DMS79 treated with DMSO at 0.1 percent for 48 hours (cell line): ENCODE results near the gene TENM3.

ENCODE experiments used
- DNase-seq: peaks from one replicate; lab custom pipeline; 2025; lab: John Stamatoyannopoulos, UW

The TENM3 gene

DNA sequence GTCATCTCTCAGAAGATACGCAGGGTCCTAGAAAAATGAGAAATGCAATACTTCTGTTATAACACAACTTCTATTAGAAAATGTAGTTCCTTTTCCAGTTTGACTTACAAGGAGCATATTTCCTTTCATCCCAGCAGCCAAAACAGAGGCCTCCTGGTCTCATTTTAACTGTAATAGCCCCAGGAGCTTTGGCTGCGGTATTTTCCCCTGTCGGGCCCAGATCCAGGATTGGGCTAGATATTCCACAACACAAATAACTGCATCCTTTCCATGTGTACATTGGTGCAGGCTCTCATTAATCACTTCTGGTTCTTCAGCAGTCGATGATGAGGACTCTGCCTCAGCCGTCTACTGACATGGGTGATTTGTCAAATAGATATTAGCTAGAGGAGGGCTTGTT, 166.1 kb downstream of the TENM3 start:
- DNase-seq = no peak

DNA sequence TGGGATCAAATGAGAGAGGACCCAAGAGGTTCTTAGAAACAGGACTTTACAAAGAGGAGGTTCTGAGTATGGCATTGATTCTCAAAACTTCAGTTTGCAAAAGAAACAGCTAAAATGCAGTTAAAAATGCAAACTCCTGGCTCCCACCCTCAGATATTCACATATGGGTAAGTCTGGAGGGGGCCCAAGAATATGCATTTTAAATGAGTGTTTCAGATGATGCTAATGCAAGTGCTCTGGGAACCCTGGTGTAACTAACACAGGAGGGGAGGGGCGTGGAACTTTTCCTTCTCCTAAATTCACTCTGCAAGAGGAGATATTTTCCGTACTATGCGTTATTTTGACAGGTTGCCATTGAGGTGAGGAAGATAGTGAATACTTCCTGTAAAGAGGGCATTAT, 168.2 kb downstream of the TENM3 start:
- no peak for DNase-seq

- no peak for DNase-seq
These were observed 170.3 kb downstream of the TENM3 start for GRCh38 chr4:182413550-182413949.

DNA sequence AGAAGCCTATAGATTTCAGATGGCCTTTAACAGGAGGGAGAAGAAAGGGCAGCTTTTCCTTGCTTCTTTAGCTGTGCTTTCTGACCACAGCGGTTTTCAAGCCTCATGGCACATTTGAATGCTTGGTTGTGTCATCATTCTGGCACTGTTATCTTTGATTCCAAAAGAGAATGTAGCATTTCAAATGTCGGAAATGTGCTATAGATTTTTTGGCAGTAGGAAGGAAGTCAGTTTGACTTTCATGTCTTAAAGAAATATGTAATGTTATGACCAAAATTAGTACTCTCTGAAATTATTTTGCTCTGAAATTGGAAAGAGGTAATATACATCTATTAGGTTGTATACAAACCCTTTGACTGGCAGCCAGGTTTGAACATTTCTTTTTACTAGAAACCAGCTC, 171.9 kb downstream of the TENM3 start:
- no peak for DNase-seq

DNA sequence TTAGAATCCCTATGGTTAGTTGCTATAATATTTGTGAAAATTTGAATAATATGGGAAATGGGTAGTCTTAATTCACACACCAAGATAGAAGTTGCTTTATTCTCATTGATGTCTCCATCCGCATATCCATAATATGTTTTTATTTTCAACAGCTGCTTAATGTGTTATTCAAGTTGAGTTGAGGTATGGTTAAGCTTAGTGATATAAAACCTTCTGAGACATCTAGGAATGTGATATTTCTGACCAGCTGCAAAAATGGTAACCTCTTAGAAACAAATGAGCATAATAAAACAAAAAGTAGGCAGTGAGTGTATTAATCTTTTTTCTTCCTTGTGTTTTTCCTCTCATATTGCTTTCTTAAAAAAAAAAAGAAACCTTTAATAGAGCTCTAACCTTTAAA, 172.9 kb downstream of the TENM3 start:
- no peak for DNase-seq

- no peak for DNase-seq
These were observed 175.0 kb downstream of the TENM3 start for GRCh38 chr4:182418054-182418734.

- DNase-seq = no peak
These were observed 177.0 kb downstream of the TENM3 start for GRCh38 chr4:182420189-182420588.

DNA sequence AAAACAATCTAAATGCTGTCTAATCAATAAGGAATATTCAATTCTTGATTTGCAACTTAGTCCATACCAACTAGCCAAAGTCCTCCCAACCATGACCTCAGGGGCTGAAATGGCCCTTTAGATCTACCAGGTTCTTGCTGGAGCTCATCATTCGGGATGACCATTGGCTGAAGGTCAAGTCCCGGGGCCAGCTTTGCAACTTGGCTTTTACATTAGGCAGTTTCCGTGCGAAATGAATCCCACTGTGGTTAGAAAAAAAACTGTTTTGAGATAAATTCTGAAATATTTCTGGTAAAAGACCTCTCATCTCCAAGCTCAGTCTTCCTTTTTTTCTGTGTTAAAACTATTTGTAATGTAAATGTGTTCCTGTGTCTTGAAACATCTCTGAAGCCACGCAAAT, 178.6 kb downstream of the TENM3 start:
- no peak for DNase-seq

DNA sequence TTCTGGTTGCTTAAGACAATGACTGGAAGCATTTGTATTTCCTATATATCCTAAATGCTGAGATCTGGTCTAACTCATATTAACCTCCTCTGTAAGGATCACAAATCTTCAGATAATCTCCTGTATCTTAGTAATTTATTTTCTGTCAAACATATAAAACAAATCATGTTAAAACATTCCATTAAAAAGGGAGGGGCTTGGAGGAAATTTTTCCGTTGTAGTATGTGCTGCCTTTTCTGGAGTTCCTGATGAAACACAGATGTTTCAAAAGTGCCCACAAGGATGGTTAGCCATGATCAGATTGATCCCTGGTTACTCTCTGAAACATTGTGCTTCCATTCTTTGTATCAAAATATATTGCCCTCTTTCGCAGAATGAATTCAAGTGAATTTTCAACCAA, 182.1 kb downstream of the TENM3 start:
- DNase-seq = no peak

DNA sequence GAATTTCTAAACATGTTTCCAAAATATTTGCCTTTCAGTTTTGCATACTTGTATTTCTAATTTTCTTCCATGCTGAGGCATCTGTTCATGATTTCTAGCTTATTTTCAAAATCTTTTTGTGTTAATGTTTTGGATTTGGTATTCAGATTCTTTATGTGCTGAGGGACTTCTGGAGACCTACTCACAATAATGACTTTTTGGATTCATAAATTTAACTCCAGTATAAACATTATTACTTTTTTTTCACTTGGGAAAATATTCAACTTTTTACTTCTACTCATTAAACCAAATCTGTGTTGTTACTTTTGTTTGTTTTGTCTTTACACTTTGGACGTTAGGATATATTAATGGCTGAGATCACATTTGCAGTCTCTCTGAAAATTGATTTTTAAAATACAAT, 183.7 kb downstream of the TENM3 start:
- no peak for DNase-seq

GRCh38 chr4:182427554-182427953, 184.4 kb downstream of the TENM3 start:
- DNase-seq = no peak

GRCh38 chr4:182429896-182430295, 186.7 kb downstream of the TENM3 start:
- DNase-seq = no peak

GRCh38 chr4:182432819-182433218, 189.6 kb downstream of the TENM3 start:
- DNase-seq = no peak

DNA sequence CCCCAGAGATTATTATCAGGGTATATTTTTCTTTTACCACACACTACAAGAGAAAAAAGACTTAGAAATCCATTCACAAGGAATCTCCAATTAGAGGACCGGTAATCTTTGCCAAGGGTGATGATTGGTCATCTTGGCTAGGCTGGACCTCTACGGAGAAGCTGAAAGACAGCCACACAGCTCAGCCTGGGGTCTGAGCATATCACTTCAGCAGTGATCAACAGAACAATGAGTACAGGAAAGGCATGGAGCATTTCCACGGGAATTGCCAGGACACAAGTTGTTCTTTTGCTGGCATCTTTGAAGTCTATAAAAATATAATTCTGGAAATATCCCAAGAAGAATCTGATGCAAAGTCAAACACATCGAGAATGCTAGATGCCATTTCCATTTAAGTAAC, 191.5 kb downstream of the TENM3 start:
- no peak for DNase-seq

GRCh38 chr4:182435401-182435800, 192.2 kb downstream of the TENM3 start:
- DNase-seq = no peak

DNA sequence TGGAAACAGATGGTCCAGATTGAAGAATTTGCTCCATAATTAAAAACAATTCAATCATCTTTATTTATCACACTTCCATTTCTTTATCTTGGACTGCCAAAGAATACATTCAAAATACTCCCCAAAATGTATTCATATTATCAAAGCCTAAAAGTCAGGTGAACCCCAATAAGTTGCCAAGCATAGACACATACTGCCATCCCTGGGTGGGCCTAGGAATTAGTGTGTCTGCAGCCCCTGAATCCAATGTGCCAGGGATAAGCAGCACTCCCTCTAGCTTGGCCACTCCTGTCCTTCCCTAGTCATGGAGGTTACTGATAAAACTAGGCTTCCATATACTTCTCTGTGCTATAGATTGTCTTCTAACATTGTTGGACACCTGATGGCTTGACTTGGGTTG, 199.9 kb downstream of the TENM3 start:
- DNase-seq = no peak

DNA sequence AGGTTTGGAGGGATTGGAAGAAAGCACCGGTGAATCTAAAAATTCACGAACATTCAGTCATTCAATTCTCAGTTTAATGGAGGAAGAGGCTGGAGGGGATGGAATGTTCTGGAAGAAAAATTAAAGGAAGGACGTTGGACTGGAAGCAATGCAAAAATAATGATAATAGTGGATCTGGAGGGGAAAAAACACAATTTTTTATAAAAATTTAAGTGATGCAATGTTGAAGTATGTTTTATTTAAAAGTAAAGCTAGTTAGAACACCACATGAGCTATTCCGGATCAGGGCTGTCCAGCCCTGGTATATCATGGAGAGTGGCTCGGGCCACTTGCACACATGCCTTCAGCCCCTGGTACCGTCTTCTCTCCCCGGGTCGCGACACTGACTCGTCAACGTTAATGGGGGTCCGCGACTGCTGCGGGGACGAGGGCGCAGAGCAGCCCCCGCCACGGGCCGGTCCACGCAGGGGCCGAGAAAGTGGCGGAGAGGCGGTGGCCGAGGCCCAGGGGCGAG, 204.6 kb downstream of the TENM3 start:
- no peak for DNase-seq

DNA sequence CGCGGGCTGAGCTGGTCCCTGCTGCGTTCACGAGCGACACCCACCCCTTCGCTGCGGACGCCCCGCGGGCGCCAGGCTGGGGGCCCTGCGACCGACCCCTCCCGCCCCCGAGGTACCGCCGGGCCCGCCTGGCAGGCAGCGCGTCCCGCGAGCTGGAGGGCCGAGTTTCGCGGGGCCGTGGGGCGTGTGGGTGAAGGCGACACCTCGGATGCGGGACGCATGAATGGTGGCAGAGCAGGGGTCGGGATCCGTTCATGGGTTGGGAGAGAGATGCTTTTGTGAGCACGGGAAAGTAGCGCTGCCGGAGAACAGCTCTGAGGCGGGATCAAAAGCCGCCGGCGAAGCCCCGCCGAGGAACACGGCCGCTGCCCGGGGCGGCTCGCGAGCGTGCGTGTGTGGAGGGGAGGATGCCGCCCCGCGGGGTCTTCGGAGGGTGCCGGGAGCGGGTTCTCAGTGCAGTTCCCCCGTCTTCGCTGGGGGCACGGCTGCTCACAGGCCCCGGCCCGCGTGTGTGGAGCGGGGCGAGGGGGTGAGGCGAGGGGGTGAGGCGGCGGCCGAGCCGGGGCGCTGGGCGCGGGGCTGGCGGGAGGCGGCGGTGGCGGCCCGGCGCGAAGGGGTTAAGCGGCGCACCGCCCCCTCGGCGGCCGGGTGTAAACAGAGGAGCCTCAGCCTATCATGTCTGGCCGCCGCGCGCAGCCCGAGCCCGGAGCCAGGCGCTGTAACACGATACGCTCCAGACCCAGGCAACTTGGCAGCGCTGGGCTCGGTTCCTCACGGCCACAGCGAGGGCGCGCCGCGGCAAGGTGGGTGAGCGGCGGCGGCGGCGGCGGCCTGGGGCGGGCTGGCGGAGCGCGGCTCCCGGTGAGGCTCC, 205.3 kb downstream of the TENM3 start:
- peak; percentile 71 for DNase-seq

- DNase-seq = no peak
These were observed 206.2 kb downstream of the TENM3 start for GRCh38 chr4:182449186-182449929.

DNA sequence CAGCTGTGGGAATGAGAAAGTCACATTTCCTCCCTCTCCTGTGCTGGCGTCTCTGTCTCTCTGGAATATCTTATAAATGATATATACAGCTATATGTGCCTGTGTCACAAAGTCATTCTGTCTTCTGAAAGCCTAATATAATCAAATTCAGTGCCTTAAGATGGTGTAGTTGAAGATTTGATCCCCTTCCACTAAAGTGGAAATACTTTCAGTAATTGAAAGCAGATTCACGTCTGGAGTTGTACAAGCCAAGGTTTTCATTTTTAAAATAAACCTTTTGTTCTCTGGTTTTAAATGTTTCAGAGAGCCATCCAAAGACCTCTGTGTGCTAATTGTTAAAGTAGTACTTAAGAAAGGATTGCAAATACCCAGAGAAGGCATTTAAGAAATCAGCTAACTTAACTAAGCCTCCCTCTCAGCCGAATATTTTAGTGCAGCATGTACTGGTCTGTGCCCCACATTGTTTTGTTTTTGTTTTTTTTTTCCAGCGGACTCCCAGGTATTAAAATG, 206.8 kb downstream of the TENM3 start:
- DNase-seq = peak; percentile 24

GRCh38 chr4:182451441-182451840, 208.2 kb downstream of the TENM3 start:
- DNase-seq = no peak

DNA sequence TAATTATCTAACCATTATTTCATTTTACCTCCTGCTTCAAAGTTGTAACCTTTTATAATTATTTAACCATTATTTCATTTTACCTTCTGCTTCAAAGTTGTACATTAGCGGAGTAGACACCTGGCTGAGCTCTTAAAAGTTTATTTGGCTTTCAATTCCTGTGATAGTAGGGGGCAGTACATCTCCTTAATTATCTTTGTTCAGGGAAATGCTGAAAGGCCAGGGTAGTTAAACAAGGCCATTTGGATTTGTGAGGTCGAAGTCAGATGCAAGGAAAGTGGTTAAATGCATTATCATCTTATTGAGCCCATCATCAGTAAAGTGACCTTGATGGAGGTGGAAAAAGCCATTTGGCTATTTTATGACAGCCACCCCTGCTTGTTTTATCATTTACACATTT, 210.6 kb downstream of the TENM3 start:
- peak; percentile 14 for DNase-seq
